ENCODE measurements around the gene ZGPAT.

GRCh38 chr20:63745961-63746731 is 38.3 kb downstream of the ZGPAT start:
- TF ChIP-seq CTCF (conservative IDR thresholded peaks at IDR 0.05) (no peak), EZH2 (IDR thresholded peaks at IDR 0.05; ENCODE audit: low read depth) (no peak)
